ENCODE measurements around the gene C11orf58. TPM values are rescaled to one million over a fixed set of nuclear protein-coding genes. Genes with fewer than 3 reads are reported as not detected.

C11orf58 gene
- total RNA-seq, 1 donor from 2014 or later: 154 TPM

- Mint-ChIP-seq H3K4me3 (no peak overlapping the region), H3K36me3 (peaks cover 2% of the 10 kb centered on the region), H3K9me3 (no peaks in the 10 kb centered on the region), H3K4me1 (peaks cover 5% of the 10 kb centered on the region), H3K27ac (no peak overlapping the region), H3K27me3 (ENCODE audit: low read depth) (no peaks in the 10 kb centered on the region)
- no peak for DNase-seq (ENCODE audit: low spot score in 2 of 2, unreplicated experiment in 2 of 2)
- TF ChIP-seq CTCF (IDR thresholded peaks at IDR 0.05; ENCODE audit: unreplicated experiment): no peak
These were observed 43.8 kb downstream of the C11orf58 start for GRCh38 chr11:16781936-16782919.

GRCh38 chr11:16783321-16783801 lies 44.9 kb downstream of the C11orf58 start:
- Mint-ChIP-seq H3K4me1 (peaks cover 5% of the 10 kb centered on the region), H3K9me3 (no peaks in the 10 kb centered on the region), H3K36me3 (peaks cover 2% of the 10 kb centered on the region), H3K27ac (no peak overlapping the region), H3K27me3 (ENCODE audit: low read depth) (no peaks in the 10 kb centered on the region), H3K4me3 (no peak overlapping the region)
- no peak for TF ChIP-seq CTCF (IDR thresholded peaks at IDR 0.05; ENCODE audit: unreplicated experiment)
- no peak for DNase-seq (ENCODE audit: low spot score in 2 of 2, unreplicated experiment in 2 of 2)

- no peak for TF ChIP-seq CTCF (IDR thresholded peaks at IDR 0.05; ENCODE audit: unreplicated experiment)
- DNase-seq (ENCODE audit: low spot score in 2 of 2, unreplicated experiment in 2 of 2): no peak
- H3K4me3 Mint-ChIP-seq: no peak overlapping the region
- H3K27me3 Mint-ChIP-seq (ENCODE audit: low read depth): no peaks in the 10 kb centered on the region
- H3K9me3 Mint-ChIP-seq: no peaks in the 10 kb centered on the region
- H3K4me1 Mint-ChIP-seq: peaks cover 5% of the 10 kb centered on the region
- no peak overlapping the region for H3K27ac Mint-ChIP-seq
- no peaks in the 10 kb centered on the region for H3K36me3 Mint-ChIP-seq
These were observed 45.6 kb downstream of the C11orf58 start for GRCh38 chr11:16784097-16784496.

GRCh38 chr11:16784666-16785065 lies 46.2 kb downstream of the C11orf58 start:
- Mint-ChIP-seq H3K36me3 (no peaks in the 10 kb centered on the region), H3K27me3 (ENCODE audit: low read depth) (no peaks in the 10 kb centered on the region), H3K9me3 (no peaks in the 10 kb centered on the region), H3K4me1 (peaks cover 5% of the 10 kb centered on the region), H3K4me3 (no peak overlapping the region), H3K27ac (no peak overlapping the region)
- DNase-seq (ENCODE audit: low spot score in 2 of 2, unreplicated experiment in 2 of 2): no peak
- TF ChIP-seq CTCF (IDR thresholded peaks at IDR 0.05; ENCODE audit: unreplicated experiment): no peak

GRCh38 chr11:16785520-16786128 lies 47.2 kb downstream of the C11orf58 start:
- Mint-ChIP-seq H3K4me1 (peaks cover 5% of the 10 kb centered on the region), H3K4me3 (no peak overlapping the region), H3K36me3 (no peaks in the 10 kb centered on the region), H3K27me3 (ENCODE audit: low read depth) (no peaks in the 10 kb centered on the region), H3K27ac (no peak overlapping the region), H3K9me3 (no peaks in the 10 kb centered on the region)
- peak; percentile 74 for TF ChIP-seq CTCF (IDR thresholded peaks at IDR 0.05; ENCODE audit: unreplicated experiment)
- peak in 1 of 2 experiments; percentile 71 for DNase-seq (ENCODE audit: low spot score in 2 of 2, unreplicated experiment in 2 of 2)

All from mesothelial cell of epicardium (in vitro differentiated cells).